ENCODE measurements around the gene ZNF132. TPM values are rescaled to one million over a fixed set of nuclear protein-coding genes. Genes with fewer than 3 reads are reported as not detected.
A peak's percentile ranks its signal among the peaks of the same experiment; 100 is the strongest.
"Not testable (repeated sequence)": the region's sequence is repeated elsewhere in the genome, so short reads cannot be mapped to it uniquely, and the experiment has no call there.

Gene ZNF132
- 10 to 100 TPM in 3 of 4 donors, 1 to 10 TPM in 1; 9.0 to 15.9 (median 14.3) TPM for polyA plus RNA-seq (ENCODE audit: insufficient read length in 4 of 4)

GRCh38 chr19:58439576-58440554 is at the start of gene ZNF132:
TSS of gene ZNF132 (minus strand) at chr19:58440153. CDS start at chr19:58439821, 332 bp downstream.
- peak; percentile 98 to 99 (median 99) for DNase-seq (ENCODE audit: low read depth in 4 of 4, low spot score in 3 of 4)

- DNase-seq (ENCODE audit: low read depth in 4 of 4, low spot score in 3 of 4), result not testable (repeated sequence)
Measured at GRCh38 chr19:58484349-58484748, 44.4 kb upstream of the ZNF132 start.

- no peak for DNase-seq (ENCODE audit: low read depth in 4 of 4, low spot score in 3 of 4)
Measured at GRCh38 chr19:58483776-58484175, 43.8 kb upstream of the ZNF132 start.

- DNase-seq (ENCODE audit: low read depth in 4 of 4, low spot score in 3 of 4), result no peak
Measured at GRCh38 chr19:58482372-58482771, 42.4 kb upstream of the ZNF132 start.

GRCh38 chr19:58480831-58481230 is 40.9 kb upstream of the ZNF132 start:
- no peak for DNase-seq (ENCODE audit: low read depth in 4 of 4, low spot score in 3 of 4)

GRCh38 chr19:58480481-58480830 is 40.5 kb upstream of the ZNF132 start:
- DNase-seq (ENCODE audit: low read depth in 4 of 4, low spot score in 3 of 4), result no peak

GRCh38 chr19:58479736-58480480 is 40.0 kb upstream of the ZNF132 start:
- DNase-seq (ENCODE audit: low read depth in 4 of 4, low spot score in 3 of 4), result no peak

- DNase-seq (ENCODE audit: low read depth in 4 of 4, low spot score in 3 of 4), result no peak
Measured at GRCh38 chr19:58479303-58479702, 39.4 kb upstream of the ZNF132 start.

- no peak for DNase-seq (ENCODE audit: low read depth in 4 of 4, low spot score in 3 of 4)
Measured at GRCh38 chr19:58477871-58478270, 37.9 kb upstream of the ZNF132 start.

GRCh38 chr19:58477130-58477529 is 37.2 kb upstream of the ZNF132 start:
- no peak for DNase-seq (ENCODE audit: low read depth in 4 of 4, low spot score in 3 of 4)

- DNase-seq (ENCODE audit: low read depth in 4 of 4, low spot score in 3 of 4), result no peak
Measured at GRCh38 chr19:58476498-58477015, 36.6 kb upstream of the ZNF132 start.

- DNase-seq (ENCODE audit: low read depth in 4 of 4, low spot score in 3 of 4), result peak; percentile 93 to 95 (median 94)
Measured at GRCh38 chr19:58475714-58476497, 36.0 kb upstream of the ZNF132 start, which contains the start of gene ZNF446. TSS of gene ZNF446 (plus strand) at chr19:58476352. CDS start at chr19:58477219, 867 bp downstream.

- no peak for DNase-seq (ENCODE audit: low read depth in 4 of 4, low spot score in 3 of 4)
Measured at GRCh38 chr19:58474997-58475713, 35.2 kb upstream of the ZNF132 start.

- DNase-seq (ENCODE audit: low read depth in 4 of 4, low spot score in 3 of 4), result no peak
Measured at GRCh38 chr19:58474291-58474996, 34.5 kb upstream of the ZNF132 start.

- DNase-seq (ENCODE audit: low read depth in 4 of 4, low spot score in 3 of 4), result no peak
Measured at GRCh38 chr19:58473775-58474174, 33.8 kb upstream of the ZNF132 start.

GRCh38 chr19:58471736-58472135 is 31.8 kb upstream of the ZNF132 start:
- no peak for DNase-seq (ENCODE audit: low read depth in 4 of 4, low spot score in 3 of 4)

GRCh38 chr19:58470837-58471543 is 31.0 kb upstream of the ZNF132 start:
- DNase-seq (ENCODE audit: low read depth in 4 of 4, low spot score in 3 of 4), result not testable (repeated sequence)

- no peak for DNase-seq (ENCODE audit: low read depth in 4 of 4, low spot score in 3 of 4)
Measured at GRCh38 chr19:58469241-58470013, 29.5 kb upstream of the ZNF132 start.

Data from left renal pelvis (tissue), 4 donors.